DMS 273 (cell line): ENCODE data around the gene FGF1.

ENCODE experiments used
- DNase-seq: peaks from one replicate; lab custom pipeline; 2025; ENCODE audit not compliant: unreplicated experiment; lab: John Stamatoyannopoulos, UW

FGF1 gene

DNA sequence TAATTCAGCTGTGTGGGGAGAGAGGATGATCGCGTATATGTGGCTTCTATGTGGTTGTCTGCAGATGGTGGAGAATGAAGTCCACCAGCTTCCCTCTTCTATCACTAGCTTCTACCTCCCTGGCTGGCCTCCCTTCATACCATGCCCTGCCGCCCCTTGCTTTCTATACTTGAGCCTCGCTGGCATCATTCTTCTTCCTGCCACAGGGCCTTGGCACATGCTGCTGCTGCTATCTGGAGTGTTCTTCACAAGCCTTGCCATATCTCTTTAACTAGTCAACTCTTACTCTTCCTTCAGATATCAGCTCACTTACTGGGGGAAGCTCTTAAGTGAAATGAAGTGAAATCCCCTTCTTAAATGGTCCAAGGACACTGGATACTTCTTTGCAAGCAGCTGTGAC, 100.4 kb downstream of the FGF1 start:
- DNase-seq: no peak

DNA sequence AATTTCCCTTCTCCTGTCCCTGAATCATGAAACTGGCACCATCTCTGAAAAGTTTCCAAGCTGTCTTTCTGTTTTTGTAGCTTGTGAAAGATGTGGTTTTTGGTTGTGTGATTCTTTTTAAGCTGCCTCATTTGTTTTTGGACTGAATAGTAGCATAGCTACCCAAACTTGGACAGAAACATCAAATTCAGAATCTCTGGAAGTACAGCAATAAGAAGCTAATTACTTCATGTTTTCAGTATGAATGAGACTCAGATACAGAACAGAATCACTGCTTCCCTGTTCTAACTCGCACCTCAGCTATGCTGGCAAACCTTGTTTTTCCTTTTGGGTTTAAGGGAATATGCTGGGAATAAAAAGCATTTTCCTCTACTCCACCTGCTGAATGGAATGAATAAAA, 101.0 kb downstream of the FGF1 start:
- DNase-seq: no peak

DNA sequence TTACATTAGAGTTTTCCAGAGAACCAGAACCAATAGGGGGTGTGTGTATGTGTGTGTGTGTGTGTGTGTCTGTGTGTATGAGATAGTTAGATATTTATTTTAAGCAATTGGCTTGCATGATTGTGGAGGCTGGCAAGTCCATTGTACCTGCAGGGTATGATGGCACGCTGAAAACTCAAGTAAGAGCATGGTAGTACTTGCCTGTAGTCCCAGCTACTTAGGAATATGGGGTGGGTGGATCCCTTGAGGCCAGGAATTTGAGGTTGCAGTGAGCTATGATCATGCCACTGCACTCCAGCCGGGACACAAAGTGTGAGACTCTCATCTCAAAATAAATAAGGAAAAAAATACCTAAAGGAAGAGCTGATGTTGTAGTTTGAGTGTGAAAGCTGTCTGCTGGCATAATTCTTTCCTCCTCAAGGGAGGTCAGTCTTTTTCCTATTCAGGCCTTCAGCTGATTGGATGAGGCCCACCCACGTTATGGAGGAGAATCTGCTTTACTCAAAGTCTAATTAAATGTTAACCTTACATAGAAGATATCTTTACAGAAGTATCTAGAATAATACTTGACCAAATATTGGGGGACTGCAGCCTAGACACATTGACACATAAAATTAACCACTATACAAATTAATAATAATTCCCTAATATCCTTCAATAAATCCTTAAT, 107.6 kb downstream of the FGF1 start:
- no peak for DNase-seq

DNA sequence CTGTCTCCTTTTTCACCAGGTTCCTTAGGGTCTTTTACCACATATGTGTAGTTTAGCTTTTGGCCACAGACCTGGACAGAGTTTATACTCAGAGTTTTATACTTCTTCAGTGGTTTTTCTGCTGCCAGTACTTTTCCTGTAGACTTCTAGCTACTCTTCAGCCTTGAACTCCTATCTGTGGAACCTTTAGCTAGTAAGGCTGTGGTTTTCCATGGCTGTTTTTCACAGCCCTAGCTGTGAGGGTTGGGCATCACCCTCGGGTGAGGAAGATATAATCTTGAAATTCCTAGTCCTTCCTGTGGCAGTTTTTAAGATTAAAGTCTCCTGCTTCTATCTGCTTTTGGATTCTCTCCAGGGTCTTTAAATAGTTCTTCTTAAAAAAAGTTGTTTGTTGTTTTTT, 109.1 kb downstream of the FGF1 start:
- DNase-seq: no peak

DNA sequence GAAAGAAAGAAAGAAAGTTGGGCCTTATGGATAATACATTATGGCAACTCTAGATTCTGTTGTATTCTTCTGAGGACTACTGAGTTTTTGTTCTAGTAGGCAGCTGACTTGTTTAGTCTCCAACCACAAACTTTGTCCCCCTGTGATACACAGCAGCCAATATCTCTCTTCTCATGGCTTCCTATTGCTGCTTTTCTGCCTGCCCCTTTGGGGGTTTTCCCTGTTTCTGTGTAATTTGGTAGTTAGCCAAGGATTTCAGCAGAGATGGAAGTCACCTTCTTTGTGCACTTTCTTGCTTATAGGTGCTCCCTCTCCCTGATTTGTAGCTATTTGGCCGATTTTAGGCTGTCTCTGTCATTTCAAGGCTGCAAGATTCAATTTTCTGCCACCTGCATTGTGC, 109.6 kb downstream of the FGF1 start:
- DNase-seq: no peak

DNA sequence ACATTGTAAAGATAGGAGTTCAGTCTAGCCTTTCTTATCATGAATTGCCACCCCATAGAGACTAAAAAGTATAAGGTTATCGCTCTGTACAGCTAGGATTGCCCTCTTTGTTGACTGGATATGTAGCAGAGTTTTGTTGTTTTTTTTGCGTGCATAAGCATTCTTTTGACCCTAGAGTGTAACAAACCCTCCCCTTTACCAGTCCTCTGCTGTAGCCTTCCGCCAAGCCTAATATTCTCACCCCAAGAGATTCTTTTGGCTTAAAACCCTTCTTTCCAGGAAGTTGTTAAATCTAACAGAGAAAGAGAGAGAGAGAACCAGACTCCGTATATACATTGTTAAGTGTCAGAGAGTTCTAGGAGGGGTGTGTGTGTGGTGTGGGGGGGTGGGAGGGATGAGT, 113.9 kb downstream of the FGF1 start:
- DNase-seq: no peak

DNA sequence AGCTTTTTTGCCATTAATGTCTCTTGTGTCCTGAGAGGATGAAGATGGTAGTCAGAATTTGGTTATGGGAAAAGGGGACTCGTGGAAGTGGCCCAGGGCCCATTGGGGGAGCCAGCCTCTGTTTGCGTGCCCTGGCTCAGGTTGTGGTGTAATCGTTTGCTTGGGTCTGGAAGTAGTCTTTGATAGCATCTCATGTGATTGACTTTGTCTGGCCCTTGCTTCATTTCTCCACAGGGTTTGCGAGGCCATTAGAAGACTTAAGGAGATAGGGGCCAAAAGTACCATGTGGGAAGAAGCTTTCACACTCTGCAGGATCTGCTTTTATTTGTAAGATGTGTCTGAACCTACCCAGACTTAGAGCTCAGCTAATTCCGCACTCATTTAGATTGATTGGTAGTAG, 114.5 kb downstream of the FGF1 start:
- DNase-seq: no peak

DNA sequence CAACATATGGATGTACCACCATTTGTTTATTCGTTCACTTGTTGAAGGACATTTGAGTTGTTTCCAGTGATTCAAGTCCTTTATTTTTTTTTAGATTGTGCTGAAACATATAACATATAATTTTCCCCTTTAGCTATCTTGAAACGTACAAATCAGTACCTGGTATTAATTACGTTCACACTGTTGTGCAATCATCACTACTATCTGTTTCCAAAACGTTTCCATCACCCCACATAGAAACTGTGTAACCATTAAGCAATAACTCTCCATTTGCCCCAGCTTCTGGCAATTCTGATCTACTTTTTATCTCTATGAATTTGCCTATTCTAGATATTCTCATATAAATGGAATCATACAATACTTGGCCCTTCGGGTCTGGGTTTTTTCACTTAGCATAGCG, 116.0 kb downstream of the FGF1 start:
- no peak for DNase-seq

DNA sequence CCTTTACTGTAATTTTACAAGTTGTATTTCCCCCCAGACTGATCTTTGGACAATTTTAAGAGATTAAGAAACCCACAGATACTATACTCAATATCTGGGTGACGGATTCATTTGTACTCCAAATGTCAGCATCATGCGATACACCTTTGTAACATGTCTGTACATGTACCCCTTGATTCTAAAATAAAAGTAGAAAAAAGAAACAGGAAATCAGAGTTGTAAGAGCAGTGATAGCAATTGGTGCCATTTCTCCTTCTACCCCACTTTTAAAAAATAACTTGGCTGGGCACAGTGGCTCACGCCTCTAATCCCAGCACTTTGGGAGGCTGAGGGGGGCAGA, 116.9 kb downstream of the FGF1 start:
- no peak for DNase-seq

DNA sequence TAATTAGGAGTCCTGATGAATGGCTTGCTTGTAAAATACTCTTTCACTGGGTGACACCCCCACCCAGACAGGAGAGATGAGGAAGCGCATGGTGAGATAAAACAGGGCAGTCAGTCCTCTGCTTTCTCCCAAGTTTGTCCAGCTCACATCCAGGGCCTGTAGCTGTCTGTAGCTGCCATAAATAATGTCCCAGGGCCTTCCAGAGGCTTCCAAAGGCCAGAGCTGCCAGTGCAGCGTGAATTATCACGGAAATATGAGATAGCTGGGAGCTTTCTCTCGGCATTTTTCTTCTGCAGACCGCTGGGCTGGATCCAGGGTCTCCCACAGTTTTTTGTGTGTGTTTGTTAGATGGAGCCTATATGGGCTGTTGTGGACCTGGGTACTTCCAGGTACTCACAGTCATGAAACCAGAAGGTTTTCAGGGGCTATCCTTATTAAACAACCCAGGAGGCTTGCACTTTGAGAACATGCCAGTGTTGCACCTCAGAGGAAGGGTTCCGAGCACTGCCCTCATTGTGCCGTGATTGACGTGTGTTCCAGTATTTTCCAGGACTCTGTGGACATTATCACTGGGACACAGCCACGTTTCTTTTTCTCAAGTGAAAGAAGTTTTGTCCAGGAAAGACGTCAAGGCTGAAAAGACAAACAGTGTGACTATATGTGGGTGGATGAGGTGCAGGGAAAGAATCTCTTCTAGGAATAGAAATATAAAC, 117.5 kb downstream of the FGF1 start:
- DNase-seq: no peak

DNA sequence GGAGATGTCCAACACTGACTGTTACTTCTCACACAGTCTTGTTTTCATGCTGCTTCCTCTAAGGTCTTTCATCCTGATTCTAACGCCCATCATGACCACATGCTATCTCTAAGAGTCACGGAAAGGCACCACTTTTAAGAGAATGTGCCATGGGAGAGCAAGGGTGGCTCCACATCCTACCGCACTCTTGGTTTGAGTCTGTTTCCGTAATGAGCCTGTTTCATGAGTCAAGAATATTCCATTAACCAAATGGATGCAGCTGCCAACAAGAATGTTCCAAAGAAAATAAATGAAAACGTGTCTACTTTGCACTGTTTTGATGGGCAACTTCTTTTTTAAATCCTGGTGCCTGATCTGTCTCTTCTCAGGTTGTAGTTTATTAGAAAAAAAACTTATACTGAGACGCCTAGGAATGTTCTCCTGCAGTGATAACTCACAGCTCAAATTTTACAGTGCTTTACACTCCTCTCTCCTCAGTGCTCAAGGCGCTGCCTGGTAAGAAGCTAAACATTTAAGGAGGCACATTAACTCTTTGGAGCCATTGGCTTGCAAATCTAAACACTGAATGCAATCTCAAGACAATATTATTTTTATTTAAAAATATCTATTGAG, 124.3 kb downstream of the FGF1 start:
- no peak for DNase-seq

DNA sequence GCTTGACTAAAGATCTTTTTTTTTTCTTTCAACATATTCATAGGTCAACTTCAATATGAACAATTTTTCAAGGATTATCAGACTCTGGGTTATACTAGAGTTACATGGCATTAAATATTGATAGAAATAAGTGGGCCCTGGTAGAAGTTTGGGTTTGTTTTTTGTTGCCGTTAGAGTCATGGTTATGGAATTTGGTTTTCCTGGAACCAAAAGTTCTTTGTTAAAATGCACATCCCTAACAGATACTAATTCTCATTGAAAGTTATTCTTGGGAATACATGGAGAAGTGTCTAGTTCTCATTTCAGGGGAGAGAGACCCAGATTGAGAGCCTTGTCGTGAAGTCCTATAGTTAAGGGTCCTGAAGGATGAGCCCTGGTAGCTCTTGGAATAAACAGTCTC, 124.9 kb downstream of the FGF1 start:
- no peak for DNase-seq

DNA sequence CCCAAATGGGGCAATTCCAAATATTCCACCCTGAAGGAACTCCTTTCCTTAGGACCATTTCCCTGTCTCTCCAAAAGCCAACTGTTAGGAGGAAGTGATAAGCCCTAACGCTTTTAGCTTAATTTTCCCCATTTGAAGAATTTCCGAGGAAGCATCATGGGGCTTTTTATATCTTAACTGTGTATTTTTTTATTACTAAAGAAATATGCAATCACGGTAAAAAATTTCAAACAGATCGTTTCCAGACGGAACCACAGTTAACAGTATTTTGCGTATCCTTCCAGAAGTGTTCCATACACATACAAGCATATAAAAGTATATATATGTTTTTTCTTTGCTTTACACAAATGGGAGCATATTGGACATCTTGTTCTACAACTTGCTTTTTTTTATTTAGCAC, 133.8 kb downstream of the FGF1 start:
- DNase-seq: no peak

DNA sequence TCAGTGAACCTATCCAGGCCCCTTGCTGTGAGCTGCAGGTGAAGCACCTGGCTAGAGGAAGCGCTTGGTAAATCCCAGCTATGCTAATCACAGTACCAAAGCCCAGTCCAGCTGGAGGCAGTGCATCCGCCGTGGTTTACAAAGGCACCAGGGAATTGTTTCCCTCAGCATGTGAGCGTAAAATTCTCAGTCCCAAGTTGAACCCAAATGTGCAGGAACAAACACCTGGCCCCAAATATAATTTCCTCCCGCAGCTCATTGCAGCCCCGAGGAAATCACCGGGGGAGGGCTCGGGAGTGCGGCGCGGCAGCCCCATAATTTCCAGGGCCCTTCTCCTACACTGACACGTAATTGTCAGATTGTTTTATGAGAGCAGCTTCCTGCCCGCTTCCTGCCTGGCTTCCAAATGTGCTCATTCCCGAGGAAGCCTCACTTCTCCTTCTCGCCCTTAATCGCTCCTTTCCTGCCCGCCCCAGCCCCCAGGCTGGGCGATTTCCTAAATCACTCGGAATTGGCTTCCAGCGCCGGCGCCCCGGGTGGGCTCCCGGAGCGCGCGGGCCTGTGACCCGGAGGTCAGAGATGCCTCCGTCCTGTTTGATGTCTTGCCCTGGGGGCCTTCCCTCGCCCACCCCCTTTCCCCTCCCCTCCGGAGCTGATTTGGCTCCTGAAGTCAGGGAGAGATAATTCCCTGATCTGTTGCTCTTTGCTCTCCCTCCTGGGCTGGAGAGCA, 134.4 kb downstream of the FGF1 start:
- DNase-seq: peak; percentile 31

DNA sequence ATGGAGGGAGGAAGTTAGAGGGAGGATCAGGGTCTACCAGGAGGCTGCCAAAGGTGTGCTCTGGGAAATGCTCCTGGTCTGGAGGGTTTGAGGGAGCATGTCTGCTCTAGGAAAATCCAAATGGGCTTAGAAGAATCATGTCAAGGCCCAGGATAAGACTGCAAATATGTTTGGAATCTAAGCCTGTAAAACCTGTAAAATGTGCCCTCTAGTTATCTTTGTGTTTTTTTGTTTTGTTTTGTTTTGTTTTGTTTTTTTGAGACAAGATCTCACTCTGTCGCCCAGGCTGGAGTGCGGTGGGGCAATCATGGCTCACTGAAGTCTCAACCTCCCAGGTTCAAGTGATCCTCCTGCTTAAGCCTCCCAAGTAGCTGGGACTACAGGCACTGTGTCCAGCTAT, 135.4 kb downstream of the FGF1 start:
- DNase-seq: no peak

DNA sequence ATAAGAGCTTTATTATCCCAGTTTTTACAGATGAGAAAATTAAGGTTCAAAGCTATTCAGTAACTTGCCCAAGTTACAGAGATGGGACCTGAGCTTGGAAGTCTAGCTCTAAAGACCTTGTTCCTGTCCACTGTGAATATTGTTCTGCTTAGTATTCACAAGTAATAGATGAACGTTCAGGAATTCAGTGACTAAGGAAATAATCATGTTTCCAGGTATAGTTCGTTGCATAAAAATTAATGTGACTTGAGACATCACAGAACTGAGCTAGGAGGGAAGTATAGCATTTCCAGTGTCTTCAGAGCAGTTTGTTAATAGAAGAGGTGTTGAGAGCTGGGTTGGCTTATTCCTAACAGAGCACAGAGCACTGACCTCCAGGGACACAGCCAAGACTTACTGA, 136.1 kb downstream of the FGF1 start:
- no peak for DNase-seq

DNA sequence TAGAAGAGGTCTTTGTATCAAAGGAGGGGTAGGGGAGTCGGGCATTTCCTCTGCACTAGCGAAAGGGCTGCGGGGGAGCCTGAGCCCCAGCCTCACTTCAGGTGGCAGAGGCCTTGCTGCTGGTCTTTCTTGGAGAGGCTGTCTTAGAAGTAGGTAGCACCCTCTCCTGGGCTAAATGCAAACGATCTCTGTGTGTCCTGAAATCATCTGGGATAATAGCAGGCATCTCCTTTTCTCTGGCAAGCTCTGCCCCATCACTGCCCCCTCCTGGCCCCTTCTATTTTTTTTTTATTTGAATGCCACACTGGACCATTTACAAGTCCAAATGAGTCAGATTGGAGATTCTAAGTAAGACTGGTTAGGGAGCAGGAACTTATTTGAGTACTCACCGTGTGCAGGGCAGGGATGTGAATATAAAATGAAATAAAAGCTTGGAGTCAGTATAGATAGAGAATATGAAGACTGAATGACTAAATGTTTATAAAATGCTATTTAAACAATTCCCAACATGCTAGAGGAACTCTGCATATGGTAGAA, 137.1 kb downstream of the FGF1 start:
- DNase-seq: peak; percentile 92

DNA sequence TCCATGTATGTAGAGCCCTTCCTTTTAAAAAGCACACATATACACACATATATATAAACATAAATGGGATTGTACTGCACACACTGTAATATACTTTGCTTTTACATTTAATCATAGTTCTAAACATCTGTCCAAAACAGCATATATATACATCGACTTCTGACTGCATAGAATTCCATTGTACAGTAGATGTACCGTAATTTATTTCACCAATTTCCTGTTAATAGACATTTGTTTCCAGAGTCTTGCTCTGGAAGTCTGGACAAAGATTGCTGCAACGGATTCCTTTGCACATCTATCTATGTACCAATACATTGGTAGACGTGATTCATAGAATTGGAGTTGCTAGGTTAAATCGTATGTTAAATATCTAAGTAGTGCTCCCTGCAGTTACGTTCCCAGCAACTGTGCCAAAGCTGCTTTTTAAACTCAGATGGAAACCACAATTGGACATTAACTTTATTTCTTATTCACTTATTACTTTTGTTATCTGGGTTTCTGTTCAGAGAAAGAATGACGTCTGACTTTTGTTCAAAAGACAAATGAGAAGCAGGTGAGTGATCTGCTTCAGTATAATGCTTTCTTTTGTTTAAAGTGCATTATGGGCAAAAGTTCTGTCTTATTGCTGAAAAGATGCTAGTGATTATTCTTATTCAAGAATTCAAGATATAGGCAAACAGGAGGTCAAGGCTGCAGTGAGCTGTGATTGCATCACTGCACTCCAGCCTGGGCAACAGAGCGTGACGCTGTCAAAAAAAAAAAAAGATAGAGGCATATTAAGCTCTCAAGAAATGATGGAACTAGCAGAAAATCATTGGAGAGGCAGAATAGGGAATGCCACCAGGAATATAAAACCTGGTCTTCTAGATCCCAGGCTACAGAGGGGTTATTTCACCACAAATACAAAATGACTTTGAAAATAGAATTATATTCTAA, 138.2 kb downstream of the FGF1 start:
- no peak for DNase-seq

DNA sequence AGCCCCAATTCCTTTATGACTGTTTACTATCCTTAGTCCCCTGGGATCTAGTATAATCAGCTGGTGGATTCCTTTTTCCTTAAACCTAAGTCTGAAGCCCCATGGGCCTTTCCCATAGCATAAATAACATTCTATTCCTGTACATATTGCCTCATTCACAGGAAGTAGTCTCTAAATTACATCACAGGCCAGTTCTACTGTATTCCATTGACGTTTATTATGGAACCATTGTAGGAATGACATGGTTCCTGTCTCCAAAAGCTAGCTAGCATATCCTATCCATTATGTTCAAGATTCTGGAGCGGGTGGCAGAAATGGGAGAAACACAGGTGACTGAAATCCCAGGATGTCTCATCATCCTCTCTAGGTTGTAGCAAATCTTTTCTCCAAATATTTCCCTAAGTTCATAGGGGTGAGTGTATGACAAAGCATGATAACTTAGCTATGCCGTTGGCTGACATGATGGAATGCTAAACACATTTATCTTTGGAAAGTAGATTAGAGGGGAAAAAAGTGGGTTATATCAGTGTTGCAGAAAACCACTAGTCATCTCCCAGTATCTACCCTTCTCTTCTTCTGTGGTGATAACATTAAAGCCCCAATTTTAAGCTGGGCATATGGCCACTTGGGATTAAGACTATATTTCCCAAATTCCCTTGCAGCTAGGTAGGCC, 140.1 kb downstream of the FGF1 start:
- DNase-seq: no peak
